AG09319 (cell line): ENCODE results near the gene SPEF2.
"Not testable (repeated sequence)": the region's sequence is repeated elsewhere in the genome, so short reads cannot be mapped to it uniquely, and the experiment has no call there.

Experiments used
- DNase-seq: peaks from one replicate; pipeline ENCODE4 v3.0.0-alpha.2; 2010; ENCODE audit warnings: low read depth; ENCODE audit errors: extremely low read depth
- TF ChIP-seq, protein P1 (sequence below): IDR thresholded peaks from 2 replicates; pipeline ENCODE4 v1.5.1; 2011; ENCODE audit warnings: low read depth, mild to moderate bottlenecking, inconsistent platforms, low read length, moderate library complexity

Gene SPEF2

GRCh38 chr5:35835796-35836742 is 218.4 kb downstream of the SPEF2 start:
- TF ChIP-seq, protein P1, sequence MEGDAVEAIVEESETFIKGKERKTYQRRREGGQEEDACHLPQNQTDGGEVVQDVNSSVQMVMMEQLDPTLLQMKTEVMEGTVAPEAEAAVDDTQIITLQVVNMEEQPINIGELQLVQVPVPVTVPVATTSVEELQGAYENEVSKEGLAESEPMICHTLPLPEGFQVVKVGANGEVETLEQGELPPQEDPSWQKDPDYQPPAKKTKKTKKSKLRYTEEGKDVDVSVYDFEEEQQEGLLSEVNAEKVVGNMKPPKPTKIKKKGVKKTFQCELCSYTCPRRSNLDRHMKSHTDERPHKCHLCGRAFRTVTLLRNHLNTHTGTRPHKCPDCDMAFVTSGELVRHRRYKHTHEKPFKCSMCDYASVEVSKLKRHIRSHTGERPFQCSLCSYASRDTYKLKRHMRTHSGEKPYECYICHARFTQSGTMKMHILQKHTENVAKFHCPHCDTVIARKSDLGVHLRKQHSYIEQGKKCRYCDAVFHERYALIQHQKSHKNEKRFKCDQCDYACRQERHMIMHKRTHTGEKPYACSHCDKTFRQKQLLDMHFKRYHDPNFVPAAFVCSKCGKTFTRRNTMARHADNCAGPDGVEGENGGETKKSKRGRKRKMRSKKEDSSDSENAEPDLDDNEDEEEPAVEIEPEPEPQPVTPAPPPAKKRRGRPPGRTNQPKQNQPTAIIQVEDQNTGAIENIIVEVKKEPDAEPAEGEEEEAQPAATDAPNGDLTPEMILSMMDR: no peak
- DNase-seq: no peak

DNA sequence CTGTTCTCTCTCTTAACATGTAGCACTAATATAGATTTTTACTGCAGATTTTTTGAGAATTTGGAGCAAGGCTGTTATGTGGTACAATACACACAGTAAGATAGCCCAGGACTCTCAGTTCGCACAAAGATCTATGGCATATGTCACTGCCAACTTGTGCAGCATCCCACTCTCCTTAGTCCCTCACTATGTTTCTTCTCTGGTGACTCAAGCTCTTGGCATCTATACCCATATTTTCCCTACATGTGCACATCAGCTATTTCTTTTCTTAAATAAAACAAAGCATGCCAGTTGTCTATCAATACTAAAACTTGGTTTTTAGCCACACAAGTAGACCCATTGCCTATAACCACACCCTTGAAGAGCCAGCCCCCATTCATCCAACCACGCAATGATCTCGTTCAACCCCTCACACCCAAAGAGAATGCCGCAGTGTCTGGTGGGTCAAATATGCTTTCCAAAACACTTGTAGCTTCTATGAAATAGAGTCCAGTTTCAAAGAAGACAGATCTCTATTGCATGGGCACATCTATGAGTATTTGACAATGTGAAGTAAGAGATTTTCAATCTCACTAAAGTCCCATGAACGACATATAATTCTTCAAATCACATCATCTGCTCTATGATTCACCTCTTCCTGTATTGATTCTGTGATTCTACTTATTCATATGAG is 220.8 kb downstream of the SPEF2 start:
- TF ChIP-seq, protein P1: no peak
- DNase-seq: no peak

DNA sequence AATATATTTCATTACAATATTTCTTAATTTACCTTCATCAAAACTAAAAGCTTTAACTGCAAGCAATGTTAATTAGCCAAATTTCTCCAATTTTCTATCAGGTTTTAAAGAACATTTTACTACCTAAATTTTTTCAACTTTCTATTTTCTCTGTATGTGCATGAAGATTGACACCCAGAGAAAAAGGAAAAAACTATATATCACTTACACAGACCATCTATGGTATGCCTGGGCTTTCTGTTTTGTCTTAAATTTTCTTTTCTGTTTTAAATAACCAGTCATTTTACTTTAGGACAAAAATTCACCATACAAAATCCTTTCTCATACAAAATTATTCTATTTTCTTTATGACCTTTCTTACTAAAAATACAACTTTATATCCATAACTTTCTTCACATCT is 225.2 kb downstream of the SPEF2 start:
- TF ChIP-seq, protein P1: no peak
- DNase-seq: no peak

- DNase-seq: not testable (repeated sequence)
Measured at GRCh38 chr5:35845508-35845907, 227.8 kb downstream of the SPEF2 start.

- TF ChIP-seq, protein P1: no peak
Measured at GRCh38 chr5:35847491-35847890, 229.8 kb downstream of the SPEF2 start.

DNA sequence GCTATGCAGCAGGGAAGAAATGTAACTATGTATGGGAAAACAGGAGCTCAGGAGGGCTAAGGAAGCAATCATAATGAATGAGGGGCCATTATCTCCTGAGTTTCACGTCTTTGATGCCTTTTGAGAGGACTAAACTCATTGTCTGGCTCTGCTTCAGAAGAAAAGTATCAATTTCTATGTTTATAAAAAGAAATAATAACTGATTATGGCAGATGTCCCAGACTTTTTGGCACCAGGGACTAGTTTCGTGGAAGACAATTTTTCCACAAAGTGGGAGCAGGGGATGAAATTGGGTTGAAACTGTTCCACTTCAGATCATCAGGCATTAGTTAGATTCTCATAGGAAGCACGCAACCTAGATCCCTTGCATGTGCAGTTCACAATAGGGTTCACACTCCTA is 230.3 kb downstream of the SPEF2 start:
- DNase-seq: no peak
- TF ChIP-seq, protein P1: no peak

More at GRCh38 chr5:35847491-35847890, 229.8 kb downstream of the SPEF2 start:
- DNase-seq: no peak

- TF ChIP-seq, protein P1: no peak
- DNase-seq: no peak
Measured at GRCh38 chr5:35849860-35850259, 232.2 kb downstream of the SPEF2 start.
